Astrocyte of the spinal cord (primary cell): ENCODE measurements around the gene PJA1.

Experiments
- DNase-seq: peaks from one replicate; pipeline ENCODE4 v3.0.0; 2011; ENCODE audit warnings: low read depth, low spot score
- H3K4me3 ChIP-seq: 2 replicates; pipeline ENCODE4 v1.5.1; 2011; ENCODE audit warnings: low read depth, mild to moderate bottlenecking, low read length, moderate library complexity
- in situ Hi-C: cut with HindIII; loops from 2 replicates; pipeline ENCODE4 v1.10.0; 2017; ENCODE audit warnings: low sequenced_read_pairs
- TF ChIP-seq, protein P1 (sequence below): IDR thresholded peaks from 2 replicates; pipeline ENCODE4 v1.5.1; 2012; ENCODE audit warnings: low read depth, mild to moderate bottlenecking, low read length, inconsistent platforms

The PJA1 gene

DNA sequence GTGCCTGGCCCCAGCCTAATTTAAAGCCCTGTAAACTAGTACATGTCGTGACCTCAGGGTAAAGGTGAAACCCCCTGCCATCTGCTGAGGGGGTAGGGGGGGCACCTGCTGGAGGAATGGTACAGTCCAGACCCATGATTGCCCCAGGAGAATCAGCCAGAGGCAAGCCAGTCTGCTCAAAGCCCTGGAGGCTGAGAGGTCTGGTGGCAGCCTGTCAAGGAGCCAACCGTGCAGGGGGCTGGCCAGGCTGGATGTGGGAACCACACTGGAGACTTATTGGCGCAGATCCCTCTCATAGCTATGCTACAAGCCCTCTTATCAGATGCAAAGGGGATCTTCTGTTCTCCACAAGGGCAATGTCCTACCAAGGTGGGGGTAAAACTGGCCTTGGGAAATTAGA lies 31.4 kb upstream of the PJA1 start:
- H3K4me3 ChIP-seq = no peak overlapping the region
- in situ Hi-C loops = no loop called here
- no peak for DNase-seq
- TF ChIP-seq, protein P1, sequence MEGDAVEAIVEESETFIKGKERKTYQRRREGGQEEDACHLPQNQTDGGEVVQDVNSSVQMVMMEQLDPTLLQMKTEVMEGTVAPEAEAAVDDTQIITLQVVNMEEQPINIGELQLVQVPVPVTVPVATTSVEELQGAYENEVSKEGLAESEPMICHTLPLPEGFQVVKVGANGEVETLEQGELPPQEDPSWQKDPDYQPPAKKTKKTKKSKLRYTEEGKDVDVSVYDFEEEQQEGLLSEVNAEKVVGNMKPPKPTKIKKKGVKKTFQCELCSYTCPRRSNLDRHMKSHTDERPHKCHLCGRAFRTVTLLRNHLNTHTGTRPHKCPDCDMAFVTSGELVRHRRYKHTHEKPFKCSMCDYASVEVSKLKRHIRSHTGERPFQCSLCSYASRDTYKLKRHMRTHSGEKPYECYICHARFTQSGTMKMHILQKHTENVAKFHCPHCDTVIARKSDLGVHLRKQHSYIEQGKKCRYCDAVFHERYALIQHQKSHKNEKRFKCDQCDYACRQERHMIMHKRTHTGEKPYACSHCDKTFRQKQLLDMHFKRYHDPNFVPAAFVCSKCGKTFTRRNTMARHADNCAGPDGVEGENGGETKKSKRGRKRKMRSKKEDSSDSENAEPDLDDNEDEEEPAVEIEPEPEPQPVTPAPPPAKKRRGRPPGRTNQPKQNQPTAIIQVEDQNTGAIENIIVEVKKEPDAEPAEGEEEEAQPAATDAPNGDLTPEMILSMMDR = no peak

DNA sequence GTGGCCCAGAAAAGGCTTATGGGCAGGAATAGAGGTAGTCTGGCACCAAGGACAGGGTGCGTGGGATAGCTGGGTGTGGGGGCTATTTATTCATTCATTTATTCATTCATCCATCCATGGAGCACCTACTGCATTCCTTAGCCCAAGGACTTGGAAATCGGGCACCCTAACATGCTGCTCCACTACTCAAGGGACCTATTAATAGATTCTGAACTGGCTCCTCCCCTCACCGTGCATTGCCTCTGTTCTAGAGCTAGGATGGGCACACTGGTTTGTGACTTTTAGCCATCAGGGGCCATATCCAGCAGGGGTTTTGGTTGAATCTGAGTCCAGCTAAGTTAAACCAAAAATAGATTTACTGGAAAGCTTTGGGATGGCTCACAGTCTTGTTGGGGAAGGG lies 30.6 kb upstream of the PJA1 start:
- no peak overlapping the region for H3K4me3 ChIP-seq
- DNase-seq = no peak
- TF ChIP-seq, protein P1 = no peak
- in situ Hi-C loops = no loop called here

DNA sequence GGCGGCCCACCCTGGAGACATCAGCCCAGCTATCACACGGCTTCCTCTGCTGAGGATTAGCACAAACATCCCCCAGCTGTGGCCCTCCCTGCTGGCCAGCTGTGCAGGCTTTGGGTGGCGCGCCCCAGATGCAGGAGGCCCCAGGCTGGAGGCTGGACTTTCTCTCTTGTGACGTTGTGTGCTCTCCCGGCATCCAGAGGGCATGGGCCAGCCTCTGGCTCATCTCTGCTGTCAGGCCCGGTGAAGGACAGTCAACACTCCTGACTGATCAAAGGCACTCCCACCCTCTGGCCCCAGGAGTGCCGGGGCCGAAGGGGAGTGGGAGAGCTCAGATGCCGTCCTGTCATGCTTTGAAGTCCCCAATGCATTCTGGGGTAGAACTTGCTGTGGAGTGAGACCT lies 29.9 kb upstream of the PJA1 start:
- in situ Hi-C loops = no loop called here
- H3K4me3 ChIP-seq = no peak overlapping the region
- TF ChIP-seq, protein P1 = no peak
- no peak for DNase-seq

DNA sequence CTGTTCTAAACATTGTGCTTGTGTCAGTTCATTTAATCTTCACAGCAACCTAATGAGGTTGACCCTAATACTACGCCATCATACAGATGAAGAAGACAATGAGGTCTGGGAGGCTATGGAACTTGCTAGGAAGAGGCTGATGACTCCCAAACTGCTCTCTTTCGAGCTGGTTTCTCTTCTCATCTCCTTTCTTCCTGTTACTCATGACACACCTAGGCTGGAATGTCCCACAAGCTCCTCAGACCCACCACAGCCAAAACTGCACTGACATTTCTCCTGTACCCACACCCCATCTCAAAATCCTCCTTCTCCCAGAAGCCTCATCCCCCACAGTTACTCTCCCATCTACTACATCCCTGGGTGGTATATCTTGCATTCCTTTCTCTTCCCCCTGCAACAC lies 27.4 kb upstream of the PJA1 start:
- DNase-seq = no peak

DNA sequence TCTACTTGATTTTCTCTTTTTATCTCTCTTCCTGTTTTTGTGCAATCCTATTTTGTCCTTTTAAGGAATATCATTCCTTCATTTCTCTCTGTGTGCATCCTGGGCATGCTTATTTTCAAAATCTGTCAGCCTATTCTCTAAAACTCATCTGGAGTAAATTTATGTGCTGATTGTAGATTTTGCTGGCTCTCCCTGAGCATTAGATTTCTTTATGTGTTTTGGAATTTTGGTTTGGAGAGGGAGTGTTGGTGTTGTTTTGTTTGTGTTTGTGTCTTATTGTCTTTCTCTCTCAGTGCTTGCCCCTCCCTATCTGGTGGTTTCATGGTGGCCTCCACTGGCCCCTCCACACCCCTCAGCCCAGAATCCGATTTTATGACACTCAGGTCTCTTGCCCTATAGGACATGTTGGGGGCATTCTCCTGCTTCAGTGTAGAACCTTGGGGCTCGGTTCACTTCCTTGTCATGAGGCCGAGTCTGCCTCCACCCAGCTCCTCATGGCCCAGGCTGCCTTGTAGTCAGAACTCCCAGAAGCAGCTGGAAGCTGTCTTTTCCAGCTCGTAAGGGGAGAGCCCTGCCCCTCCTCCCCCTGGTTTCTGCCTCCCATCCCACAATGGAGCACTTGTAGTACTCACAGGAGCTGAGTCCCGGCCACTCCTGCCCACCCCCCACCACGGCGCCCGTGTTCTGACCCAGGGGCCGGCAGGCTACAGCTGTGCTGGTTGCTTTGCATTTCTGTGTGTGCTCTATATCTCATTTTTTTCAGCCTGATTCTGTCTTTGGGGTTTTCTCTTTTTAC lies 24.5 kb upstream of the PJA1 start:
- TF ChIP-seq, protein P1 = no peak
- in situ Hi-C loops = no loop called here
- DNase-seq = no peak
- no peak overlapping the region for H3K4me3 ChIP-seq

More for the DNA sequence above, 27.4 kb upstream of the PJA1 start:
- TF ChIP-seq, protein P1 = no peak
- no peak overlapping the region for H3K4me3 ChIP-seq
- in situ Hi-C loops = no loop called here

DNA sequence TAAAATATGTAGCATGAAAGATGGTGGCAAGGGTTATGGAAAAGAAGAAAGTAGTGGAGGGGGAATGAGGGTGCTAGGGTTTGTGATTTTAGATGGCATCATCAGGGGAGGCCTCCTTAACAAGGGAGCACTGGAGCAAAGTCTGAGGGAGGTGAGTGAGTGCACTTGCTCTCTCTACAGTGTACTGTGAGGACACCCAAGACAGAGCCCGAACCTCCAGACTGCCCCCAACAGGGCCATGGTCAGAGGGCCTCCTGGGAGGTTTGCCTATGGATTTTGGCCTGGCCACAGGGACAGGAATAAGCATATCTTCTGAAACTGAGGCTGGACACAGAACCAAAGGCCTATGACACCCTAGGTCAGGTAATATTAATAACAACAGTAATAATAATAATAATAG lies 21.4 kb upstream of the PJA1 start:
- no peak for DNase-seq
- TF ChIP-seq, protein P1 = no peak
- in situ Hi-C loops = no loop called here
- H3K4me3 ChIP-seq = no peak overlapping the region

DNA sequence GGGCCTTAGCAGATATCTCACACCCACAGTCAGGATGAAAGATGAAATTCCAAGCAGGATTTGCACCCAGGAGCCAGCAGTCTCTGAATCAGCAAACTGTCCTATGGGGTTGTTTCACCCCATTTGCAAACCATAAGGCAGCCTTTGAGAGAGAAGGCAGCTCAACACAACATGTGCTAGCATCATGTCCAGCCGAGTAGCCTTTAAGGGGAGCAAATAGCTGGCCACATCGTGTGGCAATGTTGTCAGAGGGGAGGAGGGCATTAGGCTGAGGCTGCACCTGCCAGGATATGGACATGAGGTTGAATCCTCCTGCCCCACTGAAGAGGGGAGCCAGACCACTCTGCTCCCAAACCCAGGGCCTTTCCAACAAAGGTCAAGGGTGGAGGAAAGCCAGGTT lies 20.6 kb upstream of the PJA1 start:
- TF ChIP-seq, protein P1 = no peak
- H3K4me3 ChIP-seq = no peak overlapping the region
- no peak for DNase-seq
- in situ Hi-C loops = no loop called here
